Mesothelial cell of epicardium (in vitro differentiated cells): Measurements from ENCODE around the gene REG1B. TPM values are rescaled to one million over a fixed set of nuclear protein-coding genes. Genes with fewer than 3 reads are reported as not detected.

Experiments used
- DNase-seq, 2 experiments: peaks; one replicate each; pipeline ENCODE4 v3.0.0; 2021; ENCODE audit warnings: low spot score in 2 of 2; ENCODE audit not compliant: unreplicated experiment in 2 of 2
- H3K27ac Mint-ChIP-seq: 2 replicates; pipeline ENCODE4 v1.8.0; 2021; ENCODE audit warnings: mixed read lengths
- H3K27me3 Mint-ChIP-seq: 2 replicates; pipeline ENCODE4 v1.8.0; 2021; ENCODE audit warnings: low read depth, mixed read lengths
- H3K36me3 Mint-ChIP-seq: 2 replicates; pipeline ENCODE4 v1.8.0; 2021; ENCODE audit warnings: mixed read lengths
- H3K4me1 Mint-ChIP-seq: 2 replicates; pipeline ENCODE4 v1.8.0; 2021; ENCODE audit warnings: mixed read lengths
- H3K4me3 Mint-ChIP-seq: 2 replicates; pipeline ENCODE4 v1.8.0; 2021; ENCODE audit warnings: mild to moderate bottlenecking, moderate library complexity, mixed read lengths
- H3K9me3 Mint-ChIP-seq: 2 replicates; pipeline ENCODE4 v1.8.0; 2021; ENCODE audit warnings: mixed read lengths
- total RNA-seq: library from RNA; stranded (reverse); gene quantifications from 3 replicates; pipeline ENCODE4 v1.2.1, GENCODE V29; 2021
- TF ChIP-seq, protein P1 (sequence below): fragments of 200-600 bp; sonication (generic); IDR thresholded peaks from one replicate; pipeline ENCODE4 v1.5.0; 2021; ENCODE audit warnings: antibody characterized with exemption; ENCODE audit not compliant: unreplicated experiment

REG1B gene
- total RNA-seq, 1 donor from 2014 or later, result not detected

DNA sequence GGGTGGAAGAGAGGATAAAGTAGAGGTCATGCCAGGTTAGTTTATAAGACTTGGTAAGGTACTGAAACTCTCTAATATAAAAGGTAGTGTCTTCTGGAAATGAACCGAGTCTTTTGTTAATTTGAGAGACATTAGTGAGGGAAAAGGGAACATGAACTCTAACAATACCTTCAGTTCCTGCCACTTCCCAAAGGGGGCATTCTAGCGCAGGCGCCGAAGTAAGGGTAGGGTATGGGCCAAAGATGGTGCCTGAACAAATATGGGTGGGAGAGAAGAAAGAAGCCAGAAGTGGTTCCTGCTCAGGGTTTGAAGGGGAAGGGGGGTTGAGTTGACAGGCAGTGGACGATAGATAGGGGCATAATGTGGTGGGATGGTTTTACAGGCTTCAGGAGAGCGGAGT is 10.1 kb upstream of the REG1B start:
- TF ChIP-seq, protein P1, sequence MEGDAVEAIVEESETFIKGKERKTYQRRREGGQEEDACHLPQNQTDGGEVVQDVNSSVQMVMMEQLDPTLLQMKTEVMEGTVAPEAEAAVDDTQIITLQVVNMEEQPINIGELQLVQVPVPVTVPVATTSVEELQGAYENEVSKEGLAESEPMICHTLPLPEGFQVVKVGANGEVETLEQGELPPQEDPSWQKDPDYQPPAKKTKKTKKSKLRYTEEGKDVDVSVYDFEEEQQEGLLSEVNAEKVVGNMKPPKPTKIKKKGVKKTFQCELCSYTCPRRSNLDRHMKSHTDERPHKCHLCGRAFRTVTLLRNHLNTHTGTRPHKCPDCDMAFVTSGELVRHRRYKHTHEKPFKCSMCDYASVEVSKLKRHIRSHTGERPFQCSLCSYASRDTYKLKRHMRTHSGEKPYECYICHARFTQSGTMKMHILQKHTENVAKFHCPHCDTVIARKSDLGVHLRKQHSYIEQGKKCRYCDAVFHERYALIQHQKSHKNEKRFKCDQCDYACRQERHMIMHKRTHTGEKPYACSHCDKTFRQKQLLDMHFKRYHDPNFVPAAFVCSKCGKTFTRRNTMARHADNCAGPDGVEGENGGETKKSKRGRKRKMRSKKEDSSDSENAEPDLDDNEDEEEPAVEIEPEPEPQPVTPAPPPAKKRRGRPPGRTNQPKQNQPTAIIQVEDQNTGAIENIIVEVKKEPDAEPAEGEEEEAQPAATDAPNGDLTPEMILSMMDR, result no peak
- H3K27ac Mint-ChIP-seq, result no peak overlapping the region
- no peak overlapping the region for H3K4me3 Mint-ChIP-seq
- H3K27me3 Mint-ChIP-seq, result no peaks in the 10 kb centered on the region
- H3K4me1 Mint-ChIP-seq, result no peaks in the 10 kb centered on the region
- no peaks in the 10 kb centered on the region for H3K36me3 Mint-ChIP-seq
- peaks cover 8% of the 10 kb centered on the region for H3K9me3 Mint-ChIP-seq
- DNase-seq, result no peak

DNA sequence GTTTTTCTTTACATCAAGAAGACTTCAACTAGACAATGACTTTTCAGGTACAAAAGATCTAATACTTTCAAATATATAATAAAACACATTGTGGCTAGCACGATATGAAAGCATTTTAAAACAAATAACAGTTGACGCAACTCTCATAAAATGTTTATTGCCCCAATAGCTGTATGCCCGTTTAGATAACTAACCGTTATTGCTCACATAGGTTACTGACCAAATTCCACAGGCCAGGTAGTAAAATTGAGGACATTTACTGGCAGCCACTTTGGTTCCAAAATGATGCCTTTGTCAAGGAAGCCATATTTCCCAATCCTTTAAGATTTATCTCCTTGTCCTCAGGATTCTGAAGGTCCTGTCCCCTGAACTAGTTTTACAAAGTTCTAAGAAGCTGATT is 2.9 kb upstream of the REG1B start:
- TF ChIP-seq, protein P1, result no peak
- H3K4me3 Mint-ChIP-seq, result no peak overlapping the region
- H3K36me3 Mint-ChIP-seq, result no peaks in the 10 kb centered on the region
- no peaks in the 10 kb centered on the region for H3K4me1 Mint-ChIP-seq
- peaks cover 3% of the 10 kb centered on the region for H3K9me3 Mint-ChIP-seq
- H3K27ac Mint-ChIP-seq, result no peak overlapping the region
- DNase-seq, result no peak
- H3K27me3 Mint-ChIP-seq, result peaks cover 8% of the 10 kb centered on the region

DNA sequence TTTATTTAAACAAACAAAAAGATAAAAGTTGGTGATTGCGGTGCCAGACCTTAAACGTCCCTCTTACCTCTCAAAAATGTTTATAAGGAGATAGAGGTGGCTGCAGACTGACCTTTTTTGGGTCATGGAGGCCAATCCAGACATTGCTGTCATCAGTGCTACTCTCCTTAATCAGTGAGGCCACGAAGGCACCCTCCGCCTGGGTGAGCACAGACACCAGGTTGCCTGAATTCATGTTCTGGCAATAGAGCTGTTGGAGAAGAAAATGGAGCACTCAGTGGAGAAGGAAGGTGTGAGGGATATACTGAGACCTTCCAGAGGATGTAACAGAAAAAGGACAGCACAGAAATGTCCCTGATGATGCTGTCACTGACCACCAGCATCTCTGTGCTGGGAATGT is 1.5 kb downstream of the REG1B start:
- H3K4me1 Mint-ChIP-seq, result peaks cover 4% of the 10 kb centered on the region
- H3K9me3 Mint-ChIP-seq, result peaks cover 8% of the 10 kb centered on the region
- TF ChIP-seq, protein P1, result no peak
- no peak overlapping the region for H3K4me3 Mint-ChIP-seq
- DNase-seq, result no peak
- no peak overlapping the region for H3K27ac Mint-ChIP-seq
- peaks cover 11% of the 10 kb centered on the region for H3K27me3 Mint-ChIP-seq
- H3K36me3 Mint-ChIP-seq, result no peaks in the 10 kb centered on the region

DNA sequence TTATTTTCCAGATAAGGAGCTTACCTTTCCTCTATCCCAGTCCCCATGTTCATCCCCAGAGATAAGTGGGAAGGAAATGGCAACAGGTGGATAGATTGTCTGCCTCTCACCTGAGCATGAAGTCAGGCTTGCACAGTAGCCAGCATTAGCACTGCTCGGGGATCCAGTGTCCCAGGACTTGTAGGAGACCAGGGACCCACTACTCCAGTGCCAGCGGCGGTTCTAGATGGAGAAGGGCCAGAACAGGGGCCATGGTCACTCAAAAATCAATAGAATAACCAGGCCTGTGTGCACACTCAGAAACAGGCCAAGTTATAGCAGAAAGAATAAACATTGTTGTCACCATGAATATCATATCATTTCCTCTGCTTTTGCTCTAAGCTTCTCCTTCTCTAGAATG is 2.4 kb downstream of the REG1B start:
- peaks cover 19% of the 10 kb centered on the region for H3K27me3 Mint-ChIP-seq
- TF ChIP-seq, protein P1, result no peak
- DNase-seq, result no peak
- peaks cover 4% of the 10 kb centered on the region for H3K4me1 Mint-ChIP-seq
- peaks cover 12% of the 10 kb centered on the region for H3K9me3 Mint-ChIP-seq
- no peak overlapping the region for H3K27ac Mint-ChIP-seq
- H3K4me3 Mint-ChIP-seq, result no peak overlapping the region
- H3K36me3 Mint-ChIP-seq, result no peaks in the 10 kb centered on the region

DNA sequence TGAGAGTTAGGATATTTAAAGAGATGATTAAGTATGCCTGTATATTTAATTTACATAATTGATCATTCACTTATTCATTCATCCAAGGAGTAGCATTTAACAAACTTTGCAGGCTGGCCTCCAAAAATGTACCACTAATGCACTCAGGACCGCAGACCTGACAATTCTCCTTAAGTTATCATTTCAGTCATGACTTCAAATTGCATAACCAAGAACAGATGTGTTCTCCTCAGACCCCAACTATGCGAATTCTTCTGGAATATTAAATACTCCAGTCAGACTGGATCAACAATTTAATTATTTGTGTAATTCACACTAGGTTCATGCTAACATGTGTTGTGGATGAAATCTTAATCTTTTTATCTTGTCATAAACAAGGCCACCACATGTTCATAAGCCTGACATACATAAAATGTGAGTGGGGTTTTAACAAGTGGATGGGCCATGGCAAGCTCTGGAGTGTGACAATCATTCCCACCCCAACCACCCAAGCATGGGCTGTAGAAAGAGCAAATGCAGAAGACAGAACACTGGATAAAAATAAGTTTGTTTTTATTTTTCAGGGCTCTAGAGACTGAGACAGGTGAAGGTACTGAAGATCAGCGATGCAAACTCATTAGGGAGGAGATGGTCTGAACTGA is 3.2 kb downstream of the REG1B start:
- no peaks in the 10 kb centered on the region for H3K36me3 Mint-ChIP-seq
- H3K9me3 Mint-ChIP-seq, result peaks cover 14% of the 10 kb centered on the region
- no peak overlapping the region for H3K27ac Mint-ChIP-seq
- no peak overlapping the region for H3K4me3 Mint-ChIP-seq
- DNase-seq, result no peak
- H3K4me1 Mint-ChIP-seq, result peaks cover 4% of the 10 kb centered on the region
- peaks cover 26% of the 10 kb centered on the region for H3K27me3 Mint-ChIP-seq
- TF ChIP-seq, protein P1, result no peak
